Measurements from ENCODE around the gene NACA2.

DNA sequence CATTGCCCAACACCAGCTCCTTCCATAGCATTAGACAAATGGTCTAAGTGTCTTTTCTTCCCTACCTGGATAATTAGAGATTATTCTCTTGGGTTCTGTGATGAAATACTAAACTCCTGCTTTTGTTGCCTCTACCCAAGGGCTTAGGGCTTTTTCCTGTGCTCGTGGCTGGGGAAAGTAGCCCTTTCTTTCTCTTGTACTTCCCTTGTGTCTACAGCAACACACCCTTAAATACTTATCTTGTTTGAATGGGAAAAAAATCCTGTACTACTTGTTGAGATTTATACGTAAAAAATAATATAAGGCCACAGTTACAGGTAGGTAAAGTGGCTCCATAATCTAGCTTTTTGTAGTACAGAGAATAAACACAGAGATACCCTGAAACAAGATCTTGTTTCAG lies 7.0 kb upstream of the NACA2 start:
- TF ChIP-seq JAZF1 (CRISPR knock-in tag; IDR thresholded peaks at IDR 0.05): no peak
- no peak for TF ChIP-seq TEAD4 (CRISPR knock-in tag; IDR thresholded peaks at IDR 0.05)
- TF ChIP-seq, protein P1, sequence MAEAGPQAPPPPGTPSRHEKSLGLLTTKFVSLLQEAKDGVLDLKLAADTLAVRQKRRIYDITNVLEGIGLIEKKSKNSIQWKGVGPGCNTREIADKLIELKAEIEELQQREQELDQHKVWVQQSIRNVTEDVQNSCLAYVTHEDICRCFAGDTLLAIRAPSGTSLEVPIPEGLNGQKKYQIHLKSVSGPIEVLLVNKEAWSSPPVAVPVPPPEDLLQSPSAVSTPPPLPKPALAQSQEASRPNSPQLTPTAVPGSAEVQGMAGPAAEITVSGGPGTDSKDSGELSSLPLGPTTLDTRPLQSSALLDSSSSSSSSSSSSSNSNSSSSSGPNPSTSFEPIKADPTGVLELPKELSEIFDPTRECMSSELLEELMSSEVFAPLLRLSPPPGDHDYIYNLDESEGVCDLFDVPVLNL (CRISPR knock-in tag; IDR thresholded peaks at IDR 0.05; ENCODE audit: borderline replicate concordance, low read depth): no peak
- TF ChIP-seq TP53 (CRISPR knock-in tag; IDR thresholded peaks at IDR 0.05): no peak
- no peak for TF ChIP-seq SMAD3 (CRISPR knock-in tag; IDR thresholded peaks at IDR 0.05; ENCODE audit: borderline replicate concordance)
- TF ChIP-seq, protein P2, sequence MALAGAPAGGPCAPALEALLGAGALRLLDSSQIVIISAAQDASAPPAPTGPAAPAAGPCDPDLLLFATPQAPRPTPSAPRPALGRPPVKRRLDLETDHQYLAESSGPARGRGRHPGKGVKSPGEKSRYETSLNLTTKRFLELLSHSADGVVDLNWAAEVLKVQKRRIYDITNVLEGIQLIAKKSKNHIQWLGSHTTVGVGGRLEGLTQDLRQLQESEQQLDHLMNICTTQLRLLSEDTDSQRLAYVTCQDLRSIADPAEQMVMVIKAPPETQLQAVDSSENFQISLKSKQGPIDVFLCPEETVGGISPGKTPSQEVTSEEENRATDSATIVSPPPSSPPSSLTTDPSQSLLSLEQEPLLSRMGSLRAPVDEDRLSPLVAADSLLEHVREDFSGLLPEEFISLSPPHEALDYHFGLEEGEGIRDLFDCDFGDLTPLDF (CRISPR knock-in tag; IDR thresholded peaks at IDR 0.05): no peak
- TF ChIP-seq ATF6 (CRISPR knock-in tag; IDR thresholded peaks at IDR 0.05): no peak
- TF ChIP-seq MAX (CRISPR knock-in tag; IDR thresholded peaks at IDR 0.05): no peak
- TF ChIP-seq, protein P3, sequence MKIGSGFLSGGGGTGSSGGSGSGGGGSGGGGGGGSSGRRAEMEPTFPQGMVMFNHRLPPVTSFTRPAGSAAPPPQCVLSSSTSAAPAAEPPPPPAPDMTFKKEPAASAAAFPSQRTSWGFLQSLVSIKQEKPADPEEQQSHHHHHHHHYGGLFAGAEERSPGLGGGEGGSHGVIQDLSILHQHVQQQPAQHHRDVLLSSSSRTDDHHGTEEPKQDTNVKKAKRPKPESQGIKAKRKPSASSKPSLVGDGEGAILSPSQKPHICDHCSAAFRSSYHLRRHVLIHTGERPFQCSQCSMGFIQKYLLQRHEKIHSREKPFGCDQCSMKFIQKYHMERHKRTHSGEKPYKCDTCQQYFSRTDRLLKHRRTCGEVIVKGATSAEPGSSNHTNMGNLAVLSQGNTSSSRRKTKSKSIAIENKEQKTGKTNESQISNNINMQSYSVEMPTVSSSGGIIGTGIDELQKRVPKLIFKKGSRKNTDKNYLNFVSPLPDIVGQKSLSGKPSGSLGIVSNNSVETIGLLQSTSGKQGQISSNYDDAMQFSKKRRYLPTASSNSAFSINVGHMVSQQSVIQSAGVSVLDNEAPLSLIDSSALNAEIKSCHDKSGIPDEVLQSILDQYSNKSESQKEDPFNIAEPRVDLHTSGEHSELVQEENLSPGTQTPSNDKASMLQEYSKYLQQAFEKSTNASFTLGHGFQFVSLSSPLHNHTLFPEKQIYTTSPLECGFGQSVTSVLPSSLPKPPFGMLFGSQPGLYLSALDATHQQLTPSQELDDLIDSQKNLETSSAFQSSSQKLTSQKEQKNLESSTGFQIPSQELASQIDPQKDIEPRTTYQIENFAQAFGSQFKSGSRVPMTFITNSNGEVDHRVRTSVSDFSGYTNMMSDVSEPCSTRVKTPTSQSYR (CRISPR knock-in tag; IDR thresholded peaks at IDR 0.05): no peak
- TF ChIP-seq ESRRA (CRISPR knock-in tag; IDR thresholded peaks at IDR 0.05; ENCODE audit: borderline replicate concordance): no peak
- TF ChIP-seq, protein P4, sequence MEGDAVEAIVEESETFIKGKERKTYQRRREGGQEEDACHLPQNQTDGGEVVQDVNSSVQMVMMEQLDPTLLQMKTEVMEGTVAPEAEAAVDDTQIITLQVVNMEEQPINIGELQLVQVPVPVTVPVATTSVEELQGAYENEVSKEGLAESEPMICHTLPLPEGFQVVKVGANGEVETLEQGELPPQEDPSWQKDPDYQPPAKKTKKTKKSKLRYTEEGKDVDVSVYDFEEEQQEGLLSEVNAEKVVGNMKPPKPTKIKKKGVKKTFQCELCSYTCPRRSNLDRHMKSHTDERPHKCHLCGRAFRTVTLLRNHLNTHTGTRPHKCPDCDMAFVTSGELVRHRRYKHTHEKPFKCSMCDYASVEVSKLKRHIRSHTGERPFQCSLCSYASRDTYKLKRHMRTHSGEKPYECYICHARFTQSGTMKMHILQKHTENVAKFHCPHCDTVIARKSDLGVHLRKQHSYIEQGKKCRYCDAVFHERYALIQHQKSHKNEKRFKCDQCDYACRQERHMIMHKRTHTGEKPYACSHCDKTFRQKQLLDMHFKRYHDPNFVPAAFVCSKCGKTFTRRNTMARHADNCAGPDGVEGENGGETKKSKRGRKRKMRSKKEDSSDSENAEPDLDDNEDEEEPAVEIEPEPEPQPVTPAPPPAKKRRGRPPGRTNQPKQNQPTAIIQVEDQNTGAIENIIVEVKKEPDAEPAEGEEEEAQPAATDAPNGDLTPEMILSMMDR (IDR thresholded peaks at IDR 0.05): no peak
- no peak for TF ChIP-seq FOXK1 (CRISPR knock-in tag; IDR thresholded peaks at IDR 0.05)

Measured in WTC11 (cell line).